BLaER1 treated with 17β-estradiol and CSF1 and Interleukin-3, amounts not matched to agents 10 nM and 100 nM (cell line): Measurements from ENCODE around the gene COX6A2.

Experiments used
- H3K27ac ChIP-seq, 11 experiments: shearing (Covaris generic); formaldehyde crosslinking; 2 replicates each; pipeline ENCODE4 v1.8.1; 2022
- H3K27me3 ChIP-seq, 11 experiments: shearing (Covaris generic); formaldehyde crosslinking; 2 replicates each; pipeline ENCODE4 v1.8.1; 2022
- H3K36me3 ChIP-seq, 11 experiments: shearing (Covaris generic); formaldehyde crosslinking; 2 replicates each; pipeline ENCODE4 v1.8.1; 2022
- H3K4me1 ChIP-seq, 10 experiments: shearing (Covaris generic); formaldehyde crosslinking; 2 replicates each; pipeline ENCODE4 v1.8.1; 2022
- H3K4me2 ChIP-seq, 11 experiments: shearing (Covaris generic); formaldehyde crosslinking; 2 replicates each; pipeline ENCODE4 v1.8.1; 2022
- H3K4me3 ChIP-seq, 10 experiments: shearing (Covaris generic); formaldehyde crosslinking; 2 replicates each; pipeline ENCODE4 v1.8.1; 2022
- H3K9ac ChIP-seq, 11 experiments: shearing (Covaris generic); formaldehyde crosslinking; 2 replicates each; pipeline ENCODE4 v1.8.1; 2022
- H3K9me3 ChIP-seq, 11 experiments: shearing (Covaris generic); formaldehyde crosslinking; replicated peaks in 1 of 11; 2 replicates each; pipeline ENCODE4 v1.8.1; 2022
- H4K20me1 ChIP-seq, 11 experiments: shearing (Covaris generic); formaldehyde crosslinking; 2 replicates each; pipeline ENCODE4 v1.8.1; 2022
- Cebpa-rat ChIP-seq, 11 experiments: shearing (Covaris generic); IDR thresholded peaks; 2 replicates each; pipeline ENCODE4 v1.8.1; 2022

Gene COX6A2

GRCh38 chr16:31465788-31466370 is 37.7 kb upstream of the COX6A2 start:
- H3K9me3 ChIP-seq, result no peaks in the 10 kb centered on the region
- H3K36me3 ChIP-seq, result peaks cover 18 to 54% (median 37%) of the 10 kb centered on the region in 11 experiments
- peak overlapping the region; percentile 72 to 100 (median 91) for H3K4me2 ChIP-seq
- peak overlapping the region; percentile 57 to 97 (median 87); a peak in 21 of 22 replicates for H3K27ac ChIP-seq
- H3K4me1 ChIP-seq, result peaks cover 53 to 91% (median 83%) of the 10 kb centered on the region in 10 experiments
- H3K4me3 ChIP-seq, result peak overlapping the region in 9 of 10 experiments; percentile 1 to 56 (median 51); a peak in 16 of 20 replicates
- peak overlapping the region; percentile 55 to 82 (median 75); a peak in 21 of 22 replicates for H3K9ac ChIP-seq
- peaks cover 0 to 27% (median 0%) of the 10 kb centered on the region in 11 experiments; a peak in 4 of 22 replicates for H4K20me1 ChIP-seq
- TF ChIP-seq Cebpa-rat (IDR thresholded peaks at IDR 0.05), result no peak
- no peaks in the 10 kb centered on the region for H3K27me3 ChIP-seq

GRCh38 chr16:31464781-31465260 is 36.7 kb upstream of the COX6A2 start:
- H4K20me1 ChIP-seq, result peaks cover 0 to 37% (median 0%) of the 10 kb centered on the region in 11 experiments; a peak in 4 of 22 replicates
- peaks cover 54 to 90% (median 83%) of the 10 kb centered on the region in 10 experiments for H3K4me1 ChIP-seq
- H3K4me2 ChIP-seq, result peak overlapping the region in 9 of 11 experiments; percentile 7 to 99 (median 88); a peak in 11 of 22 replicates
- H3K27ac ChIP-seq, result peak overlapping the region in 3 of 11 experiments; percentile 2 to 48 (median 31); a peak in 5 of 22 replicates
- H3K27me3 ChIP-seq, result no peaks in the 10 kb centered on the region
- no peaks in the 10 kb centered on the region for H3K9me3 ChIP-seq
- peaks cover 18 to 54% (median 37%) of the 10 kb centered on the region in 11 experiments for H3K36me3 ChIP-seq
- TF ChIP-seq Cebpa-rat (IDR thresholded peaks at IDR 0.05), result no peak
- H3K4me3 ChIP-seq, result no peak overlapping the region
- peak overlapping the region in 1 of 11 experiments; percentile 19; a peak in 1 of 22 replicates for H3K9ac ChIP-seq

GRCh38 chr16:31464348-31464769 is 36.2 kb upstream of the COX6A2 start:
- Histone ChIP-seq H4K20me1 (peaks cover 0 to 37% (median 0%) of the 10 kb centered on the region in 11 experiments; a peak in 4 of 22 replicates), H3K4me3 (no peak overlapping the region), H3K4me2 (peak overlapping the region in 6 of 11 experiments; percentile 7 to 98 (median 58); a peak in 4 of 22 replicates), H3K36me3 (peaks cover 18 to 54% (median 37%) of the 10 kb centered on the region in 11 experiments), H3K9ac (no peak overlapping the region), H3K4me1 (peaks cover 54 to 90% (median 83%) of the 10 kb centered on the region in 10 experiments), H3K27ac (peak overlapping the region in 4 of 11 experiments; percentile 13 to 48 (median 38); a peak in 5 of 22 replicates), H3K27me3 (no peaks in the 10 kb centered on the region), H3K9me3 (no peaks in the 10 kb centered on the region)
- no peak for TF ChIP-seq Cebpa-rat (IDR thresholded peaks at IDR 0.05)

GRCh38 chr16:31461921-31462804 is 34.0 kb upstream of the COX6A2 start:
- Histone ChIP-seq H3K4me1 (peaks cover 48 to 79% (median 71%) of the 10 kb centered on the region in 10 experiments), H3K27ac (peak overlapping the region in 3 of 11 experiments; percentile 24 to 40 (median 33); a peak in 5 of 22 replicates), H3K36me3 (peaks cover 18 to 54% (median 37%) of the 10 kb centered on the region in 11 experiments), H4K20me1 (peaks cover 10 to 52% (median 12%) of the 10 kb centered on the region in 11 experiments; a peak in 21 of 22 replicates), H3K4me2 (no peak overlapping the region), H3K9ac (peak overlapping the region in 3 of 11 experiments; percentile 1 to 31 (median 22); a peak in 2 of 22 replicates), H3K9me3 (no peaks in the 10 kb centered on the region), H3K4me3 (no peak overlapping the region), H3K27me3 (no peaks in the 10 kb centered on the region)
- TF ChIP-seq Cebpa-rat (IDR thresholded peaks at IDR 0.05), result no peak

- peak overlapping the region in 4 of 11 experiments; percentile 11 to 33 (median 20); a peak in 3 of 22 replicates for H3K27ac ChIP-seq
- peaks cover 48 to 79% (median 71%) of the 10 kb centered on the region in 10 experiments for H3K4me1 ChIP-seq
- H3K4me3 ChIP-seq, result no peak overlapping the region
- H3K36me3 ChIP-seq, result peaks cover 18 to 55% (median 40%) of the 10 kb centered on the region in 11 experiments
- peaks cover 18 to 53% (median 20%) of the 10 kb centered on the region in 11 experiments; a peak in 21 of 22 replicates for H4K20me1 ChIP-seq
- H3K4me2 ChIP-seq, result peak overlapping the region in 8 of 11 experiments; percentile 0 to 99 (median 94); a peak in 10 of 22 replicates
- peak overlapping the region in 3 of 11 experiments; percentile 1 to 27 (median 10); a peak in 4 of 22 replicates for H3K9ac ChIP-seq
- no peaks in the 10 kb centered on the region for H3K27me3 ChIP-seq
- H3K9me3 ChIP-seq, result no peaks in the 10 kb centered on the region
- no peak for TF ChIP-seq Cebpa-rat (IDR thresholded peaks at IDR 0.05)
Observed at GRCh38 chr16:31461201-31461920, 33.2 kb upstream of the COX6A2 start.

GRCh38 chr16:31460582-31461002 is 32.4 kb upstream of the COX6A2 start:
- Histone ChIP-seq H3K4me1 (peaks cover 48 to 79% (median 71%) of the 10 kb centered on the region in 10 experiments), H3K9me3 (no peaks in the 10 kb centered on the region), H3K9ac (peak overlapping the region in 10 of 11 experiments; percentile 71 to 100 (median 98); a peak in 16 of 22 replicates), H3K36me3 (peaks cover 18 to 54% (median 36%) of the 10 kb centered on the region in 11 experiments), H3K4me2 (peak overlapping the region; percentile 88 to 99 (median 95)), H3K4me3 (peak overlapping the region; percentile 53 to 89 (median 73)), H3K27ac (peak overlapping the region in 9 of 11 experiments; percentile 60 to 100 (median 99); a peak in 14 of 22 replicates), H3K27me3 (no peaks in the 10 kb centered on the region), H4K20me1 (peaks cover 25 to 53% (median 28%) of the 10 kb centered on the region in 11 experiments; a peak in 21 of 22 replicates)
- TF ChIP-seq Cebpa-rat (IDR thresholded peaks at IDR 0.05), result no peak

GRCh38 chr16:31459687-31460581 is 31.8 kb upstream of the COX6A2 start:
- H3K4me2 ChIP-seq, result peak overlapping the region; percentile 88 to 99 (median 96)
- H3K4me3 ChIP-seq, result peak overlapping the region; percentile 71 to 89 (median 80)
- H3K9me3 ChIP-seq, result no peaks in the 10 kb centered on the region
- H3K27me3 ChIP-seq, result no peaks in the 10 kb centered on the region
- H3K4me1 ChIP-seq, result peaks cover 52 to 79% (median 71%) of the 10 kb centered on the region in 10 experiments
- H4K20me1 ChIP-seq, result peaks cover 31 to 60% (median 35%) of the 10 kb centered on the region in 11 experiments; a peak in 21 of 22 replicates
- TF ChIP-seq Cebpa-rat (IDR thresholded peaks at IDR 0.05), result no peak
- peak overlapping the region; percentile 94 to 100 (median 99) for H3K9ac ChIP-seq
- peak overlapping the region; percentile 97 to 100 (median 100) for H3K27ac ChIP-seq
- H3K36me3 ChIP-seq, result peaks cover 17 to 54% (median 34%) of the 10 kb centered on the region in 11 experiments
